A673 (cell line): Measurements from ENCODE around the gene ELOVL7.

Experiments used
- CTCF ChIP-seq: fragments of 300-800, 200-600 bp; sonication (generic); conservative IDR thresholded peaks from 2 replicates; pipeline ENCODE4 v1.5.1; 2017; ENCODE audit warnings: low read depth, mild to moderate bottlenecking, antibody characterized with exemption, low read length, moderate library complexity, mixed read lengths
- EZH2 ChIP-seq: fragments of 200-600 bp; sonication (generic); IDR thresholded peaks from 2 replicates; pipeline ENCODE4 v1.6.1; 2017; ENCODE audit warnings: borderline replicate concordance, low read depth, mild to moderate bottlenecking, mixed read lengths, antibody characterized with exemption, low read length; ENCODE audit not compliant: poor library complexity, severe bottlenecking

- TF ChIP-seq CTCF: no peak
- no peak for TF ChIP-seq EZH2
These were observed 28.8 kb upstream of the ELOVL7 start for GRCh38 chr5:60872892-60873291.
